Glutamatergic neuron (in vitro differentiated cells): ENCODE results near the gene ZNF687. TPM values are rescaled to one million over a fixed set of nuclear protein-coding genes. Genes with fewer than 3 reads are reported as not detected.

ENCODE experiments used
- DNase-seq: peaks from one replicate; pipeline ENCODE4 v3.0.0; 2022
- H3K27ac Mint-ChIP-seq: one replicate; pipeline ENCODE4 v1.8.0; 2020; ENCODE audit warnings: mild to moderate bottlenecking, mixed read lengths, inconsistent platforms; ENCODE audit not compliant: unreplicated experiment
- H3K27me3 Mint-ChIP-seq: one replicate; pipeline ENCODE4 v1.8.0; 2020; ENCODE audit warnings: mild to moderate bottlenecking, moderate library complexity, mixed read lengths, inconsistent platforms; ENCODE audit not compliant: unreplicated experiment
- H3K36me3 Mint-ChIP-seq: one replicate; pipeline ENCODE4 v1.8.0; 2020; ENCODE audit warnings: mild to moderate bottlenecking, mixed read lengths, inconsistent platforms; ENCODE audit not compliant: unreplicated experiment
- H3K4me1 Mint-ChIP-seq: one replicate; pipeline ENCODE4 v1.8.0; 2020; ENCODE audit warnings: mild to moderate bottlenecking, low read depth, mixed read lengths, inconsistent platforms; ENCODE audit not compliant: unreplicated experiment
- H3K4me3 Mint-ChIP-seq: one replicate; pipeline ENCODE4 v1.8.0; 2020; ENCODE audit warnings: mild to moderate bottlenecking, mixed read lengths, inconsistent platforms; ENCODE audit not compliant: unreplicated experiment
- H3K9me3 Mint-ChIP-seq: one replicate; pipeline ENCODE4 v1.8.0; 2020; ENCODE audit warnings: mild to moderate bottlenecking, moderate library complexity, mixed read lengths, inconsistent platforms; ENCODE audit not compliant: unreplicated experiment
- CTCF ChIP-seq: fragments of 200-600 bp; sonication (generic); IDR thresholded peaks from one replicate; pipeline ENCODE4 v1.5.0; 2021; ENCODE audit not compliant: partially characterized antibody, unreplicated experiment
- total RNA-seq: library from RNA; stranded (reverse); fragmentation: NEBNext Ultra II Directional; extraction: Animal tissue kit (Norgen Biotek cat#: 25700); gene quantifications from one replicate; pipeline ENCODE4 v1.2.1, GENCODE V29; 2021; ENCODE audit not compliant: unreplicated experiment

The ZNF687 gene
- total RNA-seq, 1 donor from 2014 or later = 34.4 TPM

- no peak for TF ChIP-seq CTCF
- peaks cover 7% of the 10 kb centered on the region for H3K27me3 Mint-ChIP-seq
- H3K27ac Mint-ChIP-seq = peak within 1 kb of the TSS; percentile 98
- DNase-seq = peak; percentile 89
- peaks cover 2% of the 10 kb centered on the region for H3K4me1 Mint-ChIP-seq
- H3K36me3 Mint-ChIP-seq = peaks cover 5% of the 10 kb centered on the region
- peaks cover 11% of the 10 kb centered on the region for H3K9me3 Mint-ChIP-seq
- H3K4me3 Mint-ChIP-seq = peak within 1 kb of the TSS; percentile 96
Observed at GRCh38 chr1:151254217-151255213, 27.6 kb upstream of the ZNF687 start, which contains the start of gene PSMD4. Gene PSMD4 (plus strand): TSS chr1:151254734. CDS start chr1:151254783, 49 bp downstream.

- Mint-ChIP-seq H3K27ac (peak overlapping the region; percentile 95), H3K4me3 (peak overlapping the region; percentile 96), H3K9me3 (peaks cover 11% of the 10 kb centered on the region), H3K27me3 (peaks cover 7% of the 10 kb centered on the region), H3K4me1 (peaks cover 2% of the 10 kb centered on the region), H3K36me3 (peaks cover 5% of the 10 kb centered on the region)
- DNase-seq = no peak
- no peak for TF ChIP-seq CTCF
Observed at GRCh38 chr1:151255381-151255780, 26.7 kb upstream of the ZNF687 start.

GRCh38 chr1:151259351-151259750 is 22.7 kb upstream of the ZNF687 start:
- no peak overlapping the region for H3K27ac Mint-ChIP-seq
- no peak for TF ChIP-seq CTCF
- DNase-seq = no peak
- peaks cover 2% of the 10 kb centered on the region for H3K4me1 Mint-ChIP-seq
- peaks cover 9% of the 10 kb centered on the region for H3K9me3 Mint-ChIP-seq
- no peak overlapping the region for H3K4me3 Mint-ChIP-seq
- peaks cover 5% of the 10 kb centered on the region for H3K36me3 Mint-ChIP-seq
- H3K27me3 Mint-ChIP-seq = peaks cover 5% of the 10 kb centered on the region

- H3K27ac Mint-ChIP-seq = no peak overlapping the region
- no peak for TF ChIP-seq CTCF
Observed at GRCh38 chr1:151265446-151266236, 16.5 kb upstream of the ZNF687 start.

More at GRCh38 chr1:151265446-151266236, 16.5 kb upstream of the ZNF687 start:
- Mint-ChIP-seq H3K4me1 (no peaks in the 10 kb centered on the region), H3K4me3 (no peak overlapping the region), H3K9me3 (peaks cover 4% of the 10 kb centered on the region), H3K27me3 (peaks cover 4% of the 10 kb centered on the region), H3K36me3 (peaks cover 5% of the 10 kb centered on the region)
- no peak for DNase-seq
